ENCODE results near the gene PRKCE. TPM values are rescaled to one million over a fixed set of nuclear protein-coding genes. Genes with fewer than 3 reads are reported as not detected.
A peak's percentile ranks its signal among the peaks of the same experiment; 100 is the strongest.

The PRKCE gene
- total RNA-seq, 2 donors from 2014 or later = 6.3 to 30.1 TPM

DNA sequence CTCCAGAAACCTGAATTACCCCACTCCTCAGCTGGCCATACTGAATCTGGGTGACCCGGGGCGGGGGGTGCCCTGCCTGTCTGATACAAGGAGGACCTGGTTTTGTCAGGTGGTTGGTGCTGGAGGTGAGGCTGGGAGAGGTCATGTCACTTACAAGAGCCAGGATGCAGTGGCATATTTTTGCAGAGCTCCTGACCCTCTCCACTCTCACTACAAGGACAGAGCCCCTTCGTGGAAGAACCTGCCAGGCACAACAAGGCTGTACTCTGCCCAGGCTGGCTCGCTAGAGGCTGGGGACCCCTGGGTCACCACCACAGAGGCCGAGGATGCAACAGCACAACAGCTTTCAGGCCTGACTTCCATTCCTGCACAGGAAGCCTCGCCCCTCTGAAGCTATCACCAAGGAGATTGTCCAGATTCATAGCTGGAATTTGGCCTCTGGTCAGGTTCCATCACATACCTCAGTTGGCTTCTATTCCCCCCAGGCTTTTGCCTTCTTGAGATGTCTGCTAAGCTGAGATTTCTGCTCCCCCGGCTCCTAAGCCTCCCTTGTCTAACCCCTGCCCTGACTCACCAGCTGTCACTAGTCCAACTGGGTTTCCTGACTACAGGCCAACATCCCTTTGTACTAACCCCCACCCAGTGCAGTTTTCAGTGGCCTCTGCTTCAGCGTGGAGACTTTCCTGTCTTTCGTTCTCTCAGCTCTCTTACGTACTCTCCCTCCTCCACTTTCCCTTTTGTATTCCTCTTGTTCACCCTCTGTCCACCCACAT lies 513.2 kb downstream of the PRKCE start:
- DNase-seq (ENCODE audit: low spot score) (no peak), ATAC-seq (peak in 1 of 2 donors; percentile 15)
- H3K27me3 Mint-ChIP-seq = no peaks in the 10 kb centered on the region
- no peak overlapping the region for H3K4me3 Mint-ChIP-seq
- peaks cover 0 to 12% of the 10 kb centered on the region in 2 donors for H3K4me1 Mint-ChIP-seq (ENCODE audit: low read depth in 2 of 2)
- no peak overlapping the region for H3K27ac Mint-ChIP-seq
- no peaks in the 10 kb centered on the region for H3K36me3 Mint-ChIP-seq
- H3K9me3 Mint-ChIP-seq = no peaks in the 10 kb centered on the region

- no peak for DNase-seq (ENCODE audit: low spot score)
- Mint-ChIP-seq H3K4me1 (ENCODE audit: low read depth in 2 of 2) (peaks cover 0 to 12% of the 10 kb centered on the region in 2 donors), H3K9me3 (no peaks in the 10 kb centered on the region), H3K36me3 (no peaks in the 10 kb centered on the region), H3K4me3 (no peak overlapping the region), H3K27me3 (no peaks in the 10 kb centered on the region), H3K27ac (no peak overlapping the region)
- no peak for ATAC-seq
Observed at GRCh38 chr2:46165916-46166315, 514.4 kb downstream of the PRKCE start.

DNA sequence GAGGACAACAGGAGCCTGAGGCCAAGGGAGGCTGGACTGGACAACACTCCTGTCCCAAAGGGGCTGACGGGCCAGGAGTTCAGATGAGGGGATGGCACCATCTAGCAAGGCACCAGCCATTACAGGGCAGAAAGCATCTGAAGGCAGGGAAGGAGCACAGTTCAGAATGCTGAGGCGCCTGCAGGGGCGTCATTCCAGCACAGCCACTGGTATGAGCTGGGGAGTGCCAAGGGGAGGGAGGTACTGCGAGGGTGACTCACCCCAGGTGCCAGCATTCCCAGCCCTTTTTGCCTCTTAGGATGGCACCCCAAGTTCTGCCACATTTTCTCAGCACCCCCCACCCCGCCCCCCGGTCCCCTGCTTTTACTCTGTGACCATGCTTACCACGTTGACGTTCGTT lies 515.9 kb downstream of the PRKCE start:
- ATAC-seq (no peak), DNase-seq (ENCODE audit: low spot score) (no peak)
- Mint-ChIP-seq H3K4me1 (ENCODE audit: low read depth in 2 of 2) (peaks cover 0 to 2% of the 10 kb centered on the region in 2 donors), H3K27ac (no peak overlapping the region), H3K27me3 (no peaks in the 10 kb centered on the region), H3K4me3 (no peak overlapping the region), H3K36me3 (no peaks in the 10 kb centered on the region), H3K9me3 (no peaks in the 10 kb centered on the region)

GRCh38 chr2:46167924-46168323 lies 516.4 kb downstream of the PRKCE start:
- DNase-seq (ENCODE audit: low spot score) (peak; percentile 23), ATAC-seq (no peak)
- no peak overlapping the region for H3K4me3 Mint-ChIP-seq
- H3K27me3 Mint-ChIP-seq = no peaks in the 10 kb centered on the region
- H3K36me3 Mint-ChIP-seq = no peaks in the 10 kb centered on the region
- no peaks in the 10 kb centered on the region for H3K9me3 Mint-ChIP-seq
- H3K4me1 Mint-ChIP-seq (ENCODE audit: low read depth in 2 of 2) = no peaks in the 10 kb centered on the region
- H3K27ac Mint-ChIP-seq = no peak overlapping the region

- Mint-ChIP-seq H3K27ac (no peak overlapping the region), H3K4me1 (ENCODE audit: low read depth in 2 of 2) (no peaks in the 10 kb centered on the region), H3K9me3 (no peaks in the 10 kb centered on the region), H3K36me3 (no peaks in the 10 kb centered on the region), H3K4me3 (no peak overlapping the region), H3K27me3 (no peaks in the 10 kb centered on the region)
- ATAC-seq (no peak), DNase-seq (ENCODE audit: low spot score) (no peak)
Observed at GRCh38 chr2:46169467-46169866, 518.0 kb downstream of the PRKCE start.

GRCh38 chr2:46170026-46170425 lies 518.6 kb downstream of the PRKCE start:
- Mint-ChIP-seq H3K4me1 (ENCODE audit: low read depth in 2 of 2) (no peaks in the 10 kb centered on the region), H3K27ac (no peak overlapping the region), H3K27me3 (no peaks in the 10 kb centered on the region), H3K4me3 (no peak overlapping the region), H3K36me3 (no peaks in the 10 kb centered on the region), H3K9me3 (no peaks in the 10 kb centered on the region)
- DNase-seq (ENCODE audit: low spot score) = no peak
- no peak for ATAC-seq

DNA sequence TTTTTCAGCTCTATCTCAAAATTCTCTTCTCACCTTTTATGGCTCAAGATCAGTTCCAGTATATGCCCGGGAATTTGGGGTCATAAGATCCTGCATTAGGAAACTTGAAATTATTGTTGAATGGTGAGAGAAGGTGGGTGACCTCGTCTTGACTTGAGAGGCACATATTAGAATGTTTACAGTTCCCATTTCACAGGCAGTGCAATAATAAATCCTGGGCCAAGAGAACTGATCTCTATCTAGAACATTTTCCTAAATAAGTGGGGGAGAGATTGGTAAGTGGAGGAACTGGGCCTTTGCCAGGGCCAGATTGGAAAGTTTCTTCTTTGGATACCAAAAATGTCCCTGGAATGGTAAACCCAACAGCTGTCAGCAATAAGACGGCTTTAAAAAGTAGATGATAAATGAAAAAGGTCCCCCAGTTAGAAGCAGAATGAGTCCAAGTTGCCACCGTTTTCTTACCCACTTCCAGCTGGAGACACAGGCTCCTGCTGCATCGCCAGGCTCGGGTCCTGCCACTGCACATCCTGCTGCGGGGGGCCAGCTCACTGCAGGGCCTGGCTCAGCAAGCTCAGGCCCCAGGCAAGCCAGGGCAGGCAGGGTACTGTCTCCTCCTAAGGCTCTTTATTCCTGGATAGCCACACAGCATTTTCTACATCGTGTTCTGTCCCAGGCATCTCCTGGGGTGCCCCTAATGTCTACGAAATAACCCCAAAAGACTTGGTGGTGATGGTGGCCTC lies 519.3 kb downstream of the PRKCE start:
- no peak for DNase-seq (ENCODE audit: low spot score)
- H3K4me3 Mint-ChIP-seq = no peak overlapping the region
- no peak overlapping the region for H3K27ac Mint-ChIP-seq
- no peaks in the 10 kb centered on the region for H3K36me3 Mint-ChIP-seq
- H3K27me3 Mint-ChIP-seq = no peaks in the 10 kb centered on the region
- ATAC-seq = peak in 1 of 2 donors; percentile 11
- no peaks in the 10 kb centered on the region for H3K4me1 Mint-ChIP-seq (ENCODE audit: low read depth in 2 of 2)
- no peaks in the 10 kb centered on the region for H3K9me3 Mint-ChIP-seq

DNA sequence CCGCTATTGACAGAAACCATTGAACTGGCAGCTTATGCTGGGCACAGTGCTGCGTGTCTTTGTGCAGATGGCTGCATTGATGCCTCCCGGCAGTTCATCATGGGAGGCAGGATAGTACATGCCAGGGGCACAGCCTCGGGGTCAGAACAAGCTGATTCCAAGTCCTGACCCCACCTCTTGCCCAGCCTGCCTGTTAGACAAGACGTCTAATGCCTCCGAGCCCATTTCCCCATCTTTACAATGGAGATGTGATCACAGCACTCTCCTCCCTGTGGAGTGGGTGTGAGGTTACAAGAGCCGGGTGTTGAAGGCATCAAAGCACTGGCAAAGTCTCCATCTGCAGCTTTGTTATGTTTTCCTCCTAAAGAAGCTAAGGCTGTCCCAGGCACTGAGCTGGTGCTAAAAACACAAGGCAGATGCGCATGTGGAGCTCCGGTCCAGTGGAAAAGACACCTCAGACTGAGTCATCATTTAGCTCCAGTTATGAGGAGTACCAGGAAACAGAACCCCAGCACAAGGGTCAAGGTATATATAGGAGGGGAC lies 520.0 kb downstream of the PRKCE start:
- H3K4me3 Mint-ChIP-seq = no peak overlapping the region
- ATAC-seq (no peak), DNase-seq (ENCODE audit: low spot score) (no peak)
- H3K36me3 Mint-ChIP-seq = no peaks in the 10 kb centered on the region
- H3K9me3 Mint-ChIP-seq = no peaks in the 10 kb centered on the region
- H3K27me3 Mint-ChIP-seq = no peaks in the 10 kb centered on the region
- no peak overlapping the region for H3K27ac Mint-ChIP-seq
- H3K4me1 Mint-ChIP-seq (ENCODE audit: low read depth in 2 of 2) = no peaks in the 10 kb centered on the region

- Mint-ChIP-seq H3K27ac (no peak overlapping the region), H3K27me3 (no peaks in the 10 kb centered on the region), H3K4me3 (no peak overlapping the region), H3K4me1 (ENCODE audit: low read depth in 2 of 2) (no peaks in the 10 kb centered on the region), H3K9me3 (no peaks in the 10 kb centered on the region), H3K36me3 (no peaks in the 10 kb centered on the region)
- ATAC-seq = no peak
- DNase-seq (ENCODE audit: low spot score) = no peak
Observed at GRCh38 chr2:46171996-46172546, 520.6 kb downstream of the PRKCE start.

- ATAC-seq = no peak
- H3K27ac Mint-ChIP-seq = no peak overlapping the region
- no peaks in the 10 kb centered on the region for H3K9me3 Mint-ChIP-seq
- no peaks in the 10 kb centered on the region for H3K27me3 Mint-ChIP-seq
- DNase-seq (ENCODE audit: low spot score) = no peak
- no peaks in the 10 kb centered on the region for H3K36me3 Mint-ChIP-seq
- H3K4me3 Mint-ChIP-seq = no peak overlapping the region
- H3K4me1 Mint-ChIP-seq (ENCODE audit: low read depth in 2 of 2) = peaks cover 7 to 8% of the 10 kb centered on the region in 2 donors
Observed at GRCh38 chr2:46173030-46173429, 521.6 kb downstream of the PRKCE start.

DNA sequence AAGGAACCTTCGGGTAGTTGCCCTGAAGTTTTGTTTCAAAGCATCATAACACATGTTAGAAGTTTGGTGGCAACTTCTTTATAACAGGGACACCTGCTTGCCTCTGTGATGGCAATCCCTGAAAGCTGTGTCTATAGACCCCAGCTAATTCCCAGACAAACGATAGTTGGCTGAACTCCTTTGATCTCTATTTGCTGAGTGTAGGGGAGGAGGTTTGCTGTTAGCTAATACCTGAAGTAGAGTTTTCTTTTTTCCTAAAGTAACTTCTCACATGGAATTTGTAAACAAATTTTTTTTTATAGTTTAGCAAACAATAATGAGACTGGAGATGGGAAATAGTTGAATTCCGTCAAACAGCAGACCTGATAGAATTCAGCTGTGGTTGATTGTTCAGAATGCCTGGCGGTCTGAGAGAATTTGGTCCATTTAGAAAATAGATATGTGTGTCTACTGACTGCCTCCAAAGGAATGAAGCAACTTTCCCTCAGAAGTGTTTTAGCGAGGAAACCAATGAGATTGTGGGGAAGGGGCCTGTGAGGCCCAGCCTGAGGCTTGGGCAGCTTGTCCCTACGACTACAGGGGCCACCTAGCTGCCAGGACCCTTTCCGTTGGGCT lies 522.3 kb downstream of the PRKCE start:
- ATAC-seq (no peak), DNase-seq (ENCODE audit: low spot score) (no peak)
- no peaks in the 10 kb centered on the region for H3K36me3 Mint-ChIP-seq
- H3K9me3 Mint-ChIP-seq = no peaks in the 10 kb centered on the region
- H3K4me3 Mint-ChIP-seq = no peak overlapping the region
- peaks cover 11 to 12% of the 10 kb centered on the region in 2 donors for H3K4me1 Mint-ChIP-seq (ENCODE audit: low read depth in 2 of 2)
- H3K27me3 Mint-ChIP-seq = no peaks in the 10 kb centered on the region
- H3K27ac Mint-ChIP-seq = peak overlapping the region in 1 of 2 donors; percentile 37

DNA sequence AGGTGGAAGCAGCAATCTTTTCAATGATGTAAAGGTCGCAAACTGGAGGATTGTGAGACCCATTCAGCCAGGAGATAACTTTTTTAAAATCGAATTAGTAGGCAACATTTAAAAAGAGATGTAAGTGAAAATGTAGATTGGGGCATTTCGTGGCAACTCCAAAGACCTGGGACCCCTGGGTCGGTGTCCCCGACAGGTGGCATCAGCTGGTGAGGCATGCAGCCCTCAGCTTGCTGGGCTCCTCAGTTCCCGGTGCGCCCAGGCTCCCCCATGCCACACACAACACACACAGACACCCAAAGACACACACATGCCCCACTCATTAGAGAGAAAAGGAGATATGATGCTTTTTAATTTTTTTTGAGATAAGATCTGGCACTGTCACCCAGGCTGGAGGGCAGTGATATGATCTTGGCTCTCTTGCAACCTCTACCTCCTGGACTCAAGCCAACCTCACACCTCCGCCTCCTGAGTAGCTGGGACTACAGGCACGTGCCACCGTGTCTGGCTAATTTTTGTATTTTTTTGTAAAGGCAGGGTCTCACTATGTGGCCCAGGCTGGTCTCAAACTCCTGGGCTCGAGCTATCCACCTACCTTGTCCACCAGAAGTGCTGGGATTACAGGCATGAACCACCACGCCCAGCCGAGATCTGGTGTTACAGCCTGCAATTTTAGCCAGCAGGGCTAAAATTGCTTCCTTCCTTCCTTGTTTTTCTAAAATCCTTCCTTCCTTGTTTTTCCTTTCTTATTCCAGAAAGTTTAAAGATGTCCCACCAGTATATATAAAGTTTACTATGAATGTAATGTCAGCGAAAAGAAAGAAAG lies 523.1 kb downstream of the PRKCE start:
- H3K27ac Mint-ChIP-seq = peak overlapping the region in 1 of 2 donors; percentile 37
- no peaks in the 10 kb centered on the region for H3K27me3 Mint-ChIP-seq
- no peak for ATAC-seq
- H3K4me1 Mint-ChIP-seq (ENCODE audit: low read depth in 2 of 2) = peaks cover 19 to 20% of the 10 kb centered on the region in 2 donors
- no peaks in the 10 kb centered on the region for H3K36me3 Mint-ChIP-seq
- no peaks in the 10 kb centered on the region for H3K9me3 Mint-ChIP-seq
- no peak overlapping the region for H3K4me3 Mint-ChIP-seq
- peak; percentile 38 for DNase-seq (ENCODE audit: low spot score)

GRCh38 chr2:46175419-46175818 lies 523.9 kb downstream of the PRKCE start:
- H3K4me1 Mint-ChIP-seq (ENCODE audit: low read depth in 2 of 2) = peaks cover 19 to 20% of the 10 kb centered on the region in 2 donors
- no peaks in the 10 kb centered on the region for H3K9me3 Mint-ChIP-seq
- H3K27ac Mint-ChIP-seq = no peak overlapping the region
- H3K4me3 Mint-ChIP-seq = no peak overlapping the region
- H3K36me3 Mint-ChIP-seq = no peaks in the 10 kb centered on the region
- H3K27me3 Mint-ChIP-seq = no peaks in the 10 kb centered on the region
- DNase-seq (ENCODE audit: low spot score) (no peak), ATAC-seq (no peak)
